HepG2 (cell line): ENCODE data around the gene SRRM2. TPM values are rescaled to one million over a fixed set of nuclear protein-coding genes. Genes with fewer than 3 reads are reported as not detected.

Experiments used
- AKAP8 ChIP-seq: sonication (generic); formaldehyde crosslinking; IDR thresholded peaks from 2 replicates; pipeline ENCODE4 v1.5.1; 2020; ENCODE audit warnings: mild to moderate bottlenecking, missing genetic modification reagents
- HDAC2 ChIP-seq: sonication (generic); formaldehyde crosslinking; IDR thresholded peaks from 2 replicates; pipeline ENCODE4 v1.4.0; 2020; ENCODE audit warnings: missing genetic modification reagents
- HNRNPL ChIP-seq: fragments of 200-400 bp; formaldehyde crosslinking; IDR thresholded peaks from 2 replicates; pipeline ENCODE4 v1.6.1; 2017; ENCODE audit warnings: mild to moderate bottlenecking, low read depth, low read length
- RBAK ChIP-seq: sonication (generic); formaldehyde crosslinking; IDR thresholded peaks from 2 replicates; pipeline ENCODE4 v1.5.1; 2020; ENCODE audit warnings: mild to moderate bottlenecking, missing genetic modification reagents
- SP5 ChIP-seq: IDR thresholded peaks from 2 replicates; pipeline ENCODE4 v1.6.1; 2016; ENCODE audit warnings: low read depth, borderline replicate concordance
- TBX3 ChIP-seq: fragments of 450-650 bp; IDR thresholded peaks from 2 replicates; pipeline ENCODE4 v1.6.1; 2017; ENCODE audit warnings: antibody characterized with exemption, mild to moderate bottlenecking, inconsistent platforms, borderline replicate concordance
- ZNF205 ChIP-seq: IDR thresholded peaks from 2 replicates; pipeline ENCODE4 v1.6.1; 2018; ENCODE audit warnings: missing biosample characterization, missing genetic modification reagents
- ZNF260 ChIP-seq: sonication (generic); formaldehyde crosslinking; IDR thresholded peaks from 2 replicates; pipeline ENCODE4 v1.4.0; 2020; ENCODE audit warnings: missing genetic modification reagents, low read depth, mild to moderate bottlenecking, borderline replicate concordance
- ZNF281 ChIP-seq: sonication (generic); formaldehyde crosslinking; IDR thresholded peaks from 2 replicates; pipeline ENCODE4 v1.4.0; 2020; ENCODE audit warnings: missing genetic modification reagents, borderline replicate concordance
- ZNF326 ChIP-seq: sonication (generic); formaldehyde crosslinking; IDR thresholded peaks from 2 replicates; pipeline ENCODE4 v1.4.0; 2020; ENCODE audit warnings: missing genetic modification reagents, borderline replicate concordance
- ZNF446 ChIP-seq: sonication (generic); formaldehyde crosslinking; IDR thresholded peaks from 2 replicates; pipeline ENCODE4 v1.5.0; 2020; ENCODE audit warnings: mild to moderate bottlenecking, missing genetic modification reagents
- ZNF543 ChIP-seq: sonication (generic); formaldehyde crosslinking; IDR thresholded peaks from 2 replicates; pipeline ENCODE4 v1.4.0; 2020; ENCODE audit warnings: mild to moderate bottlenecking, missing genetic modification reagents
- ZNF563 ChIP-seq: sonication (generic); formaldehyde crosslinking; IDR thresholded peaks from 2 replicates; pipeline ENCODE4 v1.8.0; 2022; ENCODE audit warnings: mild to moderate bottlenecking, moderate library complexity, missing genetic modification reagents
- ZNF703 ChIP-seq: sonication (generic); formaldehyde crosslinking; IDR thresholded peaks from 2 replicates; pipeline ENCODE4 v1.5.1; 2020; ENCODE audit warnings: missing genetic modification reagents, mild to moderate bottlenecking, moderate library complexity, borderline replicate concordance
- ZNF720 ChIP-seq: sonication (generic); formaldehyde crosslinking; IDR thresholded peaks from 2 replicates; pipeline ENCODE4 v1.4.0; 2020; ENCODE audit warnings: missing genetic modification reagents
- ZNF746 ChIP-seq: sonication (generic); formaldehyde crosslinking; IDR thresholded peaks from 2 replicates; pipeline ENCODE4 v1.8.0; 2022; ENCODE audit warnings: mild to moderate bottlenecking, missing genetic modification reagents
- ZNF780A ChIP-seq: sonication (generic); formaldehyde crosslinking; IDR thresholded peaks from 2 replicates; pipeline ENCODE4 v1.8.0; 2022; ENCODE audit warnings: mild to moderate bottlenecking, missing genetic modification reagents, moderate library complexity
- polyA plus RNA-seq, 8 experiments: library from polyadenylated mRNA; depleted of rRNA in 3 of 8; stranded (reverse) in 7 of 8; unstranded in 1 of 8; fragments of >200 nt; fragmentation: Illumina TruSeq in 4 of 8; extraction: Trizol in 4 of 8; gene quantifications; 2 replicates each; pipeline versions ENCODE4 v1.2.1 to v1.2.3, GENCODE V29; 2011 to 2016; ENCODE audit warnings: low read depth in 4 of 8, missing spikeins in 1 of 8, mixed read lengths in 1 of 8; ENCODE audit not compliant: insufficient read depth in 1 of 8
- total RNA-seq, 5 experiments: library from RNA; depleted of rRNA; stranded (reverse); fragments of >200 nt; fragmentation: Illumina TruSeq; extraction: Trizol; gene quantifications; 2 replicates each; pipeline ENCODE4 v1.2.3, GENCODE V29; 2016; ENCODE audit warnings: low read depth in 1 of 5
- TF ChIP-seq, protein P1 (sequence below): sonication (generic); formaldehyde crosslinking; IDR thresholded peaks from 2 replicates; pipeline ENCODE4 v1.4.0; 2020; ENCODE audit warnings: missing genetic modification reagents, borderline replicate concordance
- TF ChIP-seq, protein P2 (sequence below): sonication (generic); formaldehyde crosslinking; conservative IDR thresholded peaks from 2 replicates; pipeline ENCODE4 v1.8.0; 2022; ENCODE audit warnings: mild to moderate bottlenecking, moderate library complexity, missing genetic modification reagents
- TF ChIP-seq, protein P3 (sequence below): IDR thresholded peaks from 2 replicates; pipeline ENCODE4 v1.6.1; 2012; ENCODE audit warnings: low read depth, low read length, improper control_type of control experiment

Gene SRRM2
- total and polyA plus RNA-seq, 2 of the 13 experiments (the other 11 are each of a cell fraction or from before 2014, with no cell fraction given), result 50.4 to 112 TPM

GRCh38 chr16:2738615-2739014 lies 13.8 kb upstream of the SRRM2 start (continued):
- no peak for TF ChIP-seq TBX3
- no peak for TF ChIP-seq ZNF446 (CRISPR knock-in tag)
- no peak for TF ChIP-seq ZNF703
- no peak for TF ChIP-seq SP5 (CRISPR knock-in tag)
- TF ChIP-seq ZNF746 (CRISPR knock-in tag), result no peak
- TF ChIP-seq AKAP8, result no peak
- TF ChIP-seq ZNF780A (CRISPR knock-in tag), result no peak
- TF ChIP-seq, protein P1, sequence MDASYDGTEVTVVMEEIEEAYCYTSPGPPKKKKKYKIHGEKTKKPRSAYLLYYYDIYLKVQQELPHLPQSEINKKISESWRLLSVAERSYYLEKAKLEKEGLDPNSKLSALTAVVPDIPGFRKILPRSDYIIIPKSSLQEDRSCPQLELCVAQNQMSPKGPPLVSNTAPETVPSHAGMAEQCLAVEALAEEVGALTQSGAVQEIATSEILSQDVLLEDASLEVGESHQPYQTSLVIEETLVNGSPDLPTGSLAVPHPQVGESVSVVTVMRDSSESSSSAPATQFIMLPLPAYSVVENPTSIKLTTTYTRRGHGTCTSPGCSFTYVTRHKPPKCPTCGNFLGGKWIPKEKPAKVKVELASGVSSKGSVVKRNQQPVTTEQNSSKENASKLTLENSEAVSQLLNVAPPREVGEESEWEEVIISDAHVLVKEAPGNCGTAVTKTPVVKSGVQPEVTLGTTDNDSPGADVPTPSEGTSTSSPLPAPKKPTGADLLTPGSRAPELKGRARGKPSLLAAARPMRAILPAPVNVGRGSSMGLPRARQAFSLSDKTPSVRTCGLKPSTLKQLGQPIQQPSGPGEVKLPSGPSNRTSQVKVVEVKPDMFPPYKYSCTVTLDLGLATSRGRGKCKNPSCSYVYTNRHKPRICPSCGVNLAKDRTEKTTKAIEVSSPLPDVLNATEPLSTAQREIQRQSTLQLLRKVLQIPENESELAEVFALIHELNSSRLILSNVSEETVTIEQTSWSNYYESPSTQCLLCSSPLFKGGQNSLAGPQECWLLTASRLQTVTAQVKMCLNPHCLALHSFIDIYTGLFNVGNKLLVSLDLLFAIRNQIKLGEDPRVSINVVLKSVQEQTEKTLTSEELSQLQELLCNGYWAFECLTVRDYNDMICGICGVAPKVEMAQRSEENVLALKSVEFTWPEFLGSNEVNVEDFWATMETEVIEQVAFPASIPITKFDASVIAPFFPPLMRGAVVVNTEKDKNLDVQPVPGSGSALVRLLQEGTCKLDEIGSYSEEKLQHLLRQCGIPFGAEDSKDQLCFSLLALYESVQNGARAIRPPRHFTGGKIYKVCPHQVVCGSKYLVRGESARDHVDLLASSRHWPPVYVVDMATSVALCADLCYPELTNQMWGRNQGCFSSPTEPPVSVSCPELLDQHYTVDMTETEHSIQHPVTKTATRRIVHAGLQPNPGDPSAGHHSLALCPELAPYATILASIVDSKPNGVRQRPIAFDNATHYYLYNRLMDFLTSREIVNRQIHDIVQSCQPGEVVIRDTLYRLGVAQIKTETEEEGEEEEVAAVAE, result no peak
- TF ChIP-seq, protein P2, sequence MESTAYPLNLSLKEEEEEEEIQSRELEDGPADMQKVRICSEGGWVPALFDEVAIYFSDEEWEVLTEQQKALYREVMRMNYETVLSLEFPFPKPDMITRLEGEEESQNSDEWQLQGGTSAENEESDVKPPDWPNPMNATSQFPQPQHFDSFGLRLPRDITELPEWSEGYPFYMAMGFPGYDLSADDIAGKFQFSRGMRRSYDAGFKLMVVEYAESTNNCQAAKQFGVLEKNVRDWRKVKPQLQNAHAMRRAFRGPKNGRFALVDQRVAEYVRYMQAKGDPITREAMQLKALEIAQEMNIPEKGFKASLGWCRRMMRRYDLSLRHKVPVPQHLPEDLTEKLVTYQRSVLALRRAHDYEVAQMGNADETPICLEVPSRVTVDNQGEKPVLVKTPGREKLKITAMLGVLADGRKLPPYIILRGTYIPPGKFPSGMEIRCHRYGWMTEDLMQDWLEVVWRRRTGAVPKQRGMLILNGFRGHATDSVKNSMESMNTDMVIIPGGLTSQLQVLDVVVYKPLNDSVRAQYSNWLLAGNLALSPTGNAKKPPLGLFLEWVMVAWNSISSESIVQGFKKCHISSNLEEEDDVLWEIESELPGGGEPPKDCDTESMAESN, result no peak
- no peak for TF ChIP-seq ZNF720 (CRISPR knock-in tag)
- TF ChIP-seq HDAC2 (CRISPR knock-in tag), result no peak
- TF ChIP-seq ZNF205, result no peak
- no peak for TF ChIP-seq ZNF326 (CRISPR knock-in tag)
- no peak for TF ChIP-seq ZNF260 (CRISPR knock-in tag)
- TF ChIP-seq ZNF543 (CRISPR knock-in tag), result no peak
- TF ChIP-seq RBAK, result no peak
- TF ChIP-seq, protein P3, sequence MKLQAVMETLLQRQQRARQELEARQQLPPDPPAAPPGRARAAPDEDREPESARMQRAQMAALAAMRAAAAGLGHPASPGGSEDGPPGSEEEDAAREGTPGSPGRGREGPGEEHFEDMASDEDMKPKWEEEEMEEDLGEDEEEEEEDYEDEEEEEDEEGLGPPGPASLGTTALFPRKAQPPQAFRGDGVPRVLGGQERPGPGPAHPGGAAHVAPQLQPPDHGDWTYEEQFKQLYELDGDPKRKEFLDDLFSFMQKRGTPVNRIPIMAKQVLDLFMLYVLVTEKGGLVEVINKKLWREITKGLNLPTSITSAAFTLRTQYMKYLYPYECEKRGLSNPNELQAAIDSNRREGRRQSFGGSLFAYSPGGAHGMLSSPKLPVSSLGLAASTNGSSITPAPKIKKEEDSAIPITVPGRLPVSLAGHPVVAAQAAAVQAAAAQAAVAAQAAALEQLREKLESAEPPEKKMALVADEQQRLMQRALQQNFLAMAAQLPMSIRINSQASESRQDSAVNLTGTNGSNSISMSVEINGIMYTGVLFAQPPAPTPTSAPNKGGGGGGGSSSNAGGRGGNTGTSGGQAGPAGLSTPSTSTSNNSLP, result no peak
- no peak for TF ChIP-seq ZNF281
- TF ChIP-seq ZNF563 (CRISPR knock-in tag), result no peak
- no peak for TF ChIP-seq HNRNPL
